ENCODE data around the gene NCKAP5.

NCKAP5 gene

GRCh38 chr2:133120310-133120709 lies 448.0 kb downstream of the NCKAP5 start:
- CTCF ChIA-PET = no interaction called here
- no peak for DNase-seq (ENCODE audit: low read depth, low spot score)
- TF ChIP-seq CTCF (IDR thresholded peaks at IDR 0.05; ENCODE audit: insufficient read depth, low read length, missing control alignments) = no peak
- no peak overlapping the region for H3K4me3 ChIP-seq (ENCODE audit: low read depth, low read length)
- POLR2A ChIA-PET = no interaction called here

GRCh38 chr2:133110201-133110600 lies 458.1 kb downstream of the NCKAP5 start:
- H3K4me3 ChIP-seq (ENCODE audit: low read depth, low read length) = no peak overlapping the region
- ChIA-PET POLR2A (no interaction called here), CTCF (no interaction called here)
- no peak for TF ChIP-seq CTCF (IDR thresholded peaks at IDR 0.05; ENCODE audit: insufficient read depth, low read length, missing control alignments)
- no peak for DNase-seq (ENCODE audit: low read depth, low spot score)

GRCh38 chr2:133109772-133110171 lies 458.5 kb downstream of the NCKAP5 start:
- CTCF ChIA-PET = no interaction called here
- no peak for TF ChIP-seq CTCF (IDR thresholded peaks at IDR 0.05; ENCODE audit: insufficient read depth, low read length, missing control alignments)
- POLR2A ChIA-PET = no interaction called here

GRCh38 chr2:133107058-133107815 lies 461.0 kb downstream of the NCKAP5 start:
- ChIA-PET POLR2A (no interaction called here), CTCF (no interaction called here)
- TF ChIP-seq CTCF (IDR thresholded peaks at IDR 0.05; ENCODE audit: insufficient read depth, low read length, missing control alignments) = no peak
- no peak for DNase-seq (ENCODE audit: low read depth, low spot score)
- no peak overlapping the region for H3K4me3 ChIP-seq (ENCODE audit: low read depth, low read length)

More at GRCh38 chr2:133109772-133110171, 458.5 kb downstream of the NCKAP5 start:
- DNase-seq (ENCODE audit: low read depth, low spot score) = peak; percentile 65
- no peak overlapping the region for H3K4me3 ChIP-seq (ENCODE audit: low read depth, low read length)

GRCh38 chr2:133104871-133105270 lies 463.4 kb downstream of the NCKAP5 start:
- ChIA-PET CTCF (no interaction called here), POLR2A (no interaction called here)
- DNase-seq (ENCODE audit: low read depth, low spot score) = no peak
- H3K4me3 ChIP-seq (ENCODE audit: low read depth, low read length) = no peak overlapping the region
- no peak for TF ChIP-seq CTCF (IDR thresholded peaks at IDR 0.05; ENCODE audit: insufficient read depth, low read length, missing control alignments)

GRCh38 chr2:133098787-133099186 lies 469.5 kb downstream of the NCKAP5 start:
- POLR2A ChIA-PET = no interaction called here
- no peak for TF ChIP-seq CTCF (IDR thresholded peaks at IDR 0.05; ENCODE audit: insufficient read depth, low read length, missing control alignments)
- CTCF ChIA-PET = no interaction called here
- no peak overlapping the region for H3K4me3 ChIP-seq (ENCODE audit: low read depth, low read length)
- no peak for DNase-seq (ENCODE audit: low read depth, low spot score)

All from AG04449 (cell line).